NK-92 treated with Interleukin-12 subunit alpha and Interleukin-12 subunit beta, amount 100 ng/mL, for 24 hours (cell line): ENCODE results near the gene ROR2.
A peak's percentile ranks its signal among the peaks of the same experiment; 100 is the strongest.

Source experiments
- DNase-seq: peaks from one replicate; lab custom pipeline; 2025; lab: John Stamatoyannopoulos, UW

Gene ROR2

DNA sequence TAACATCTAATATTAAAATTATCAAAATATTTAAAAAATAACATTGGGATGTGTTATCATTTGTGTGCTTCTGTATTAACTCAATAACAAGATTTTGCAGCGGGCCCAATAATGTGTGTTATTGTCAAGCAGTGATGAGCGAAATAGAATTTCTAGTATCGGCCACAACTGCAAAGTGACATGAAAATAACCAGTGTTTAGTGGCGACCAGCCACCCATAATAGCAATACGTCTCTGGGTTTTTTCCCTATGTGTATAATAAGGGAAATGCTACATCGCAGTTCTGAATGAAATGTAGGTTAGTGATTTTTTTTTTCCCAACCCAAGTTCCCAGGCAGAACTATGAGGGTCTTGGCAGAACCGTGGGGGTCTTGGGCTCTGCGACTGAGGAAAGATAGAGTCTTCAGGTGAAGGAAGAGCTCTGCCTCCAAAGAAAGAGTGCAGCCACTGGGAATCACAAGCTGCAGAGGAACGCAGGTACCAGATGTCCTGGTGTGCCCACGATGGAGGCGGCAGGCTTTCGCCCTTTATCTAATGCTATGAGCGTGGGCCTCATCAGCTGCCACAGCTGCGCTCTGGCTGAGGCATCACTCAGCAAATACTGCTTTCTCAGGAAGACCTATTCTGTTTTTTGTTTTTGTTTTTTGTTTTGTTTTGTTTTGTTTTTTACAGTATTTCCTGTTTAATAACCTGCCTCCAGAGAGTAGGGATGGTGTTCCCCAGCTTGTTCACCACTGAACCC lies 235.0 kb downstream of the ROR2 start:
- no peak for DNase-seq

DNA sequence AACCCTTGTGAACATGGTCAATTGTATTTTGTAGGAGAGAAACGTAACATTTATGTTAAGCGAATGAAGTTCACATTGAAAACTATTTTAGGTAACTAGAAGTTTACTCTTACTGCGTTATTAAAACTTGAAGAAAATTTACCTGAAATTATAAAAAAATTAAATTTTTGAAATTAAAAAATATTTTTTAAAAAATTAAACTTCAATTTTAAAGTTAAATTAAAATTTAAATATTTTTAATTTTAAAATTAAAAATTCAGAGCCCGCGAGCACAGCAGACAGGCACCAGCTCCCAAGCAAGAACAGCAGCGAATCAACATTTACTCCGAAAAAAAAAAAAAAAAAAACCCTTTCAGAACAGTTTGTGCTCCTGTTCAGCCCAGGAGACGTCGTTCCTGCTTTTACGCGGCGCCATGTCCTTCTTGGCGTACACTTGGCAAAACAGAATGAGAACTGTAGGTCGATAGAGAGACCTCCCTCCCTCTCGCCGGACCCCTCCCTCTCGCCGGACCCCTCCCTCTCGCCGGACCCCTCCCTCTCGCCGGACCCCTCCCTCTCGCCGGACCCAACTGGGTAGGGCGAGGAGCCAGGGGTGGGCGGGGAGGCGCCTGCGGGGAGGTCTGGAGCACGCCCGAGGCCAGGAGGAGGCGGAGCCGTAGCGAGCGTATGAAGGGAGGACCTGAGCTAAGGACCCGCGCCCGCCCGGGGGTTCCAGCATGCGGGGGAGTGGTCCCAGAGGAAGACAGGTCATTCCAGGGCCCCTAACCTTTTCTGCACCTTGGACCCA lies 235.8 kb downstream of the ROR2 start:
- DNase-seq = no peak

DNA sequence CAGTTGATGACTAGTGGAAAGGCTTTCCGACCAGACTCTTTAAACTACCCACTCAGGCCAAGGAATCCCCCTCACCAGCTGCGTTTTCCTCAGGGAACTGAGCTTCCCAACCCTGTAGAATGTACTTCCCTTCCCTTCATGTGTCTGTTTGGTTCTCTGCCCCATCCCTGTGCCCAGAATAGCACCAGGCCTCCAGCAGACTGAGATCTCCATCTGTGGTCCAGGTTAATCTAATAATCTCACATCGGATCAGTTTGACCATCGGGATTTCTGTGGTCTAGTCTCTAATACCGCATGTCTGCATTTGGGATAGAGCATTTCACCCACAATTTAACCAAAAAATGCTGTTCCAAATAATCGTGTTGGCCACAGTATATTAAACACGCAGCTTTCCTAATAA lies 237.2 kb downstream of the ROR2 start:
- DNase-seq = no peak

DNA sequence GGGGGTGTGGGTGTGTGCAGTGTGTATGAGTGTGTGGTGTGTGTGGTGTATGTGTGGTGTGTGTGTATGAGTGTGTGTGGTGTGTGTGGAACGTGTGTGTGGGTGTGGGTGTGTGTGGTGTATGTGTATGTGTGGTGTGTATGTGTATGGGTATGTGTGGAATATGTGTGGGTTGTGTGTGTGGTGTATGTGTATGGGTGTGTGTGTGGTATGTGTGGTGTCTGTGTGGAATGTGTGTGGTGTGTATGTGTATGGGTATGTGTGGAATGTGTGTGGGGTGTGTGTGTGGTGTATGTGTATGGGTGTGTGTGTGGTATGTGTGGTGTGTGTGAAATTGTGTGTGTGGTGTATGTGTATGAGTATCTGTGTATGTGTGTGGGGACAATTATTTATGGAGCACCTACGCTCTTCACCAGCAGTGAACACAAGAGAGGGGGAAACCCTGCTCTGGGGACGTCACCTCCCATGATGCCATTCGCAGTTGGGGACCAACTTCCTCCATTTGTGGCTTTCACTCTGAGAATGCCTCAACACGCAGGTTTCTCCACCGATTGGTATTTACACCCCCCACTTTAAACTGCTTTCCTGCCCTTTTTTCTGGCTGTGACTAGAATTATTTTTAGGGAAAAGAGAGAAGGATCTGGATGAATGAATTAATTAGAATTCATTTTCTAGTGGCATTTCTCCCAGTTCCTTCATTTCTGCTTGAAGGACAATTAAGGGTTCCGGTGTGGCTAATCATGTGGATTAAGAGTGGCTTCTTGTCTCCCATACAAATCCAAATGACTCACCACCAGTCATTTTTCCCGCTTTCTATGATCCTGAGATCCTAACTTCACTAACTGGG lies 238.1 kb downstream of the ROR2 start:
- DNase-seq = peak; percentile 70

DNA sequence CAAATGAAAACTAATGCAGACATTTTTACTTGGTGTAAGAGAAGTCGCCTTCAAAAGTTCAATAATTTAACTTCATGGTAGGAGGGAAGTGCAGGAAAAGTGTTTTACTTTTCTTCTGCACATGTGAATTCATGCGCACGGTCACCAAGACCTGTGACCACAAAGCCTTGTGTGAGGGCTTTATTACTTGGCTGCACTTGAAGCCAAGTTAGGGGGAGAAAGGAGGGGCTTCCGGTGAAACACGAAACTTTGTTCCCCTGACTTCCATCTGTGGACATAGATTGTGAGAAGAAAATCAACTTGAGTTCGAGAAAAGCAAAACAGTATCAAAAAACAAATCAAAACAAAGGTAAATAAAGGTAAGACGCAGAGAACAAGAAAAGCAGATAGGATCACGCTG lies 239.9 kb downstream of the ROR2 start:
- DNase-seq = no peak

DNA sequence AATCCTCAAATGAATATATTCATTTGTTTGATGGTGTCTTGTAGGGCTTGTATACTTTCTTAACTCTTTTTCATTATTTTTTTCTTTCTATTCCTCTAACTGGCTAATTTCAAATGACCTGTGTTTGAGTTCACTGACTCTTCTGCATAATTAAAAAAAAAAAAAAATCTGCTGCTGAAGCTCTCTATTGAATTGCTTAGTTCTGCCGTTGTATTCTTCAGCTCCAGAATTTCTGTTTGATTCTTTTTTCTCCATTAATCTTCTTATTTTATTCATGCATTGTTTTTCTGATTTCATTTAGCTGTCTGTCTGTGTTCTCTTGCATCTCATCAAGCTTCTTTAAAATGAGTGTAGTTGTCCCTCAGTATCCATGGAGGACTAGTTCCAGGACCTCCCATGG lies 244.6 kb downstream of the ROR2 start:
- no peak for DNase-seq

DNA sequence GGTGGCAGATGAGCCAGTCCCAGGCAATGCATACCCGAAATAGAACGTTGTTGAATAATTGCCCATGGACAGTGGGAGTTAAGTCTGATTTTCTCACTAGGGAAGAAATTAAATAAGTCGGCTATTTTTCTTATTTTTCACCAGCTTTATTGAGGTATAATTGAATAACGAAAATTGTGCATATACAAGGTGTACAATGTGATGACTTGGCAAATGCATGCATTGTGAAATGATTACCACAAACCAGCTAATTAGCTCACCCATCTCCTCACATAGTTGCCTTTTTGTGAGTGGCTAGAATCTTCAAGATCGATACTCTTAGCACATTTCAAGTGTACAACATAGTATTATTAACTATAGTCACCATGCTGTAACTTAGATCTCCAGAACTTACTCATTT lies 249.6 kb downstream of the ROR2 start:
- DNase-seq = no peak

DNA sequence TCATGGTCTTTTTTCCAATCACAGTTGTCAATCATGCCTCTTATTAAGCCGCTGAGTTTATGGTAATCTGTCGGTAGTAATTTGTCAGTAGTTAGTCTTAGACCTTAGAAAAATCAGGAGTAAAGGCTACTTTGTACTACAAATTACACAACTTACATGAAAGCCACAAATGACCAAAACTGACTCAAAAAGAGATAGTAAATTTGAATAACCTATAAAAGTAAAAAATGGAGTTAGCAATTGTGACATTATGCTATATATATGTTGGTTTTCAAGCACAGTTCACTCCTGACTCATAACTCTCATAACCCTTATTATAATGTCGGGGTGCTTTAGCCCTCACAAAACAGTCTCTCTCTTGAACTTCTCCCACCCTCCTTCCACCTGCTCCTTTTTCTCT lies 251.8 kb downstream of the ROR2 start:
- DNase-seq = no peak

DNA sequence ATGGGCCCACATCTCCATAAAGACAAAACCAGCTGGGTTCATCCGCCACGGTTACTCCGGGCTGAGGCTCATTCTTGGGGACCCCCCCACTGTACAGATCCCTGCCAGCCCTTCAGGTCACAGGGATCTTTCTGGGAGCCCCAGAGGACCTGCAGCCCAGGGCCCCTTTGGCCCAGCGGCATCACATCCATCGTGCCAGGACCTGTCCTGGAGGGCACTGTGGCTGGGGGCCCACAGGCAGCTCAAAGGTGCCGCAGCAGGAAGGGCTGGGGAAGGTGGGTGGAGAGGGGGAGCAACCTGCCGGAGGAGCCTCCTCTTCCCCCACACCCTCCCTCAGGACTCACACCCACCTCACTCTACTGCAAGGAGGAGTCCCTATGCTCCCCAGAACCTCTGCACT lies 252.8 kb downstream of the ROR2 start:
- no peak for DNase-seq

DNA sequence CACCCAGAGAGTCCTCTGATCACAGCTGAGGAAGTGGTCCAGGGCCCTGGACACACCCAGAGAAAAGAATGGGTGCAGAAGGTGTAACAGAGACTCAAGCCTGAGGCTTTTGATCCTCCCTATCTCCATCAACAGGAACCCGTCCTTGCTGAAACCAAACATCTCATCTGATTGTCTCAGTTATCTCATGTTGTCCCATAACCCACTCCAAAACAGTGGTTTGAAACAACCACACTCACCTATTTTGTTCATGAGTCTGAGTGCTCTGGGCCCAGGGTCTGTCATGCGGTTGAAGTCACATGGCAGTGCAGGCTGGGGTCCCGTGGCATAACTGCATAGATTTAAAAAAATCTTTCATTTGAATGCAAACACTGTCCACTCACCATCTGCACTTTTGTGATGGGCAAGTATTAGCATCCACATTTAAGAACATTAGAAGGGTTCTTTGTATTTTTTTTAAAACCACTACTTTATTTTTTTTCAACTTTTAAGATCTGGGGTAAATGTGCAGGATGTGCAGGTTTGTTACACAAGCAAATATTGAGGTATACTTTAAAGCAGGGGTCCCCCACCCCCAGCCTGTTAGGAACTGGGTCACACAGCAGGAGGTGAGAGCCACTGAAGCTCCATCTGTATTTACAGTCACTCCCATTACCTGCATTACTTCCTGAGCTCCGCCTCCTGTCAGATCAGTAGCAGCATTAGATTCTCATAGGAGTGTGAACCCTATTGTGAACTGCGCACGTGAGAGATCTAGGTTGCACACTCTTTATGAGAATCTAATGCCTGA lies 255.8 kb downstream of the ROR2 start:
- no peak for DNase-seq

DNA sequence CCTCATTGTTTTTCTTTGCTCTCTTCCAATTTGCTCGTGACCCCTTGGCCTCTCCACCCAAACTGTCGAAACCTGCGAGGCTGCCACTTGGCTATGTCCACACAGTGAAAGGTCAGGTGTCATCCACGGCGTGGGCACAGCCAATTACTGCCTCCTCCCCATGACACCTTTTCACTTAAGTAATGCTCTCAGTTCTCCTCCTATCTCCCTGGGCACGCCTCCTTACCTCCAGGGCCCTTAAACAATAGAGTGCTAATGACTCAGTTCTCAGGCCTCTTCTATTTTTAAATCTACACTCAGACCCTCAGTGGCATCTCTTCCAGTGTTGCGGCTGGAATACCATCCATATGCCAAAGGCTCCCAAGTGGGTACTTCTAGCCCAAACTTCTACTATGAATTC lies 256.8 kb downstream of the ROR2 start:
- DNase-seq = no peak

DNA sequence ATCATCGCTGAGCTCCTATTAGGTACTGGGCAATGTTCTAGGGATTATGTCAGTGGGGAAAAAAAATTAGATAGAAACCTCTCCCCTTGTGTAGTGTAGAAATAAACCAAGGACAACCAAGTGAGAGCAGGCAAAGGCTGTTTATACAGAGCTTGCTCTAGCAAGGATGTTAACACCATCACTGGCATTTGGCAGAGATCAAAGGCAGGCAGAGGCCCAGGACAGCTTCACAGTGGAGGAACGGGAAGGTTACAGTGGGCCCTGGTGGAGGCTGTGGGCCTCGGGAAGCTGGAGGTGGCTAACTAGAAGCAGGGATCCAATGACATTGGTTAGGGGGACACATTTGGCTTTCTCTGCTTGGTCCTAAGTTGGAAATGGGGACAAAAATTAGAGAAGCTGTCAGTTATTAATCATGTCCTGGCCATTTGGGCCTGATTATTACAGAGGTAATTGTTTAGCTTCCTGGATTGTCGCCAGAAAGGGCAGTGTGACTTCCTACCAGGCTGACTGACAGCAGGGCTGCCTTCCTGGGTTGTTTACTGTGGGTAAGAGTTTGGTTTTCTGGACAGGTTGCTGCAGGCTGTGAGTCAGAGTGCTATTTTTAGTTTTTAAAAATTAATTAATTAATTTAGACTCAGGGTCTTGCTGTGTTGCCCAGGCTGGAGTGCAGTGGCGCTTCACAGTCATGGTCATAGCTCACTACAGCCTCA lies 259.3 kb downstream of the ROR2 start:
- DNase-seq = peak; percentile 42

DNA sequence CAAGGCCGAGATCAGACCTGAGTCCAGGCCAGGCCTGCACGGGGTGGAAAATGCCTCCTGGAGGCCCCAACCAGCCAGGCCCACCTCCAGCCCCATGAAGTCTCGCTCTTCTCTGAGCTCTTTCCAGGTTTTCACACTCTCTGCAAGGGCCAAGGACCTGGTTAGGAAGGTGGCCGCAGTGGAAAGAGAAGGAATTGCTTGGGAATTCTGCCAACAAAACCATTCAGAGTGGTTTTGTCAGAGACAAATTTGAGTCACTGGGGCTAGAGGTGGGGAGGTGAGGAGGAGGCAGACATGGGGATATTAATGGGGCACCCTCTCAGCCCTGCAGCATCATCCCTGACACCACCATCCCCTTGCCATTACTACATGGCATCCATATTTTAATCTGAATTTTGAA lies 261.0 kb downstream of the ROR2 start:
- DNase-seq = no peak

DNA sequence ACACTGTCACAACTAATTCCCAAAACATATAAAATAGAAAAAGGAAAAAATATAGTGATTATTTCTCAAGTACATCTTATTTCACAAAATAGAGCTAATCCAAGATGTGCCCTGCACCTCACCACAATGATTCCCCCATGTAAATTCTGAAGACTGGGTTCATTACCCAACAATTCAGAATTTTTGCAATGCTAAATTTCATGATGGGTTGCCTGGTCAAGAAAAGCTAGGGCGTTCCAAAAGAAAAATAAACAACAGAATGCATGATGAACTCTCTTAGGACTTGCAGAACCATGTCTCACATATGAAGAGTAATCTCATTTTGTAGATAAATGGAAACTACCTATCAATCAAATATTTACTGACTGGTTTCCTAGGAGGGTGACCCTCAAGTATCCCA lies 266.8 kb downstream of the ROR2 start:
- DNase-seq = no peak

DNA sequence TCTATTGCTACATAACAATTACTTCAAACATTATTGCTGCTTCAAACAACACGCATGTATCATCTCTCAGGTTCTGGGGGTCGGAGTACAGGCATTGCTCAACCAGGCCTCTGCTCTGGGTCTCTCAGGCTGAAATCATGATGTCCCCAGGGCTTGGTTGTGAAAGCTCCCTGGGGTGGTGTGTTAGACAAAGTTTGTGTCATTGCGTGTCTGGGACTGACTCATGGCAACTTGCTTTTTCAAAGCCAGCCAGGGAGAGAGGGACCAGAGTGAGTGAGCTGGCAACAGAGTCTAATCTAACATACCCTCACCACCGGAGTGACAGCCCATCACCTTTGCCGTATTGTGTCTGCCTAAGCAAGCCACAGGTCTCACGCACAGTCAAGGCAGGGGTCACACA lies 267.2 kb downstream of the ROR2 start:
- DNase-seq = peak; percentile 58

DNA sequence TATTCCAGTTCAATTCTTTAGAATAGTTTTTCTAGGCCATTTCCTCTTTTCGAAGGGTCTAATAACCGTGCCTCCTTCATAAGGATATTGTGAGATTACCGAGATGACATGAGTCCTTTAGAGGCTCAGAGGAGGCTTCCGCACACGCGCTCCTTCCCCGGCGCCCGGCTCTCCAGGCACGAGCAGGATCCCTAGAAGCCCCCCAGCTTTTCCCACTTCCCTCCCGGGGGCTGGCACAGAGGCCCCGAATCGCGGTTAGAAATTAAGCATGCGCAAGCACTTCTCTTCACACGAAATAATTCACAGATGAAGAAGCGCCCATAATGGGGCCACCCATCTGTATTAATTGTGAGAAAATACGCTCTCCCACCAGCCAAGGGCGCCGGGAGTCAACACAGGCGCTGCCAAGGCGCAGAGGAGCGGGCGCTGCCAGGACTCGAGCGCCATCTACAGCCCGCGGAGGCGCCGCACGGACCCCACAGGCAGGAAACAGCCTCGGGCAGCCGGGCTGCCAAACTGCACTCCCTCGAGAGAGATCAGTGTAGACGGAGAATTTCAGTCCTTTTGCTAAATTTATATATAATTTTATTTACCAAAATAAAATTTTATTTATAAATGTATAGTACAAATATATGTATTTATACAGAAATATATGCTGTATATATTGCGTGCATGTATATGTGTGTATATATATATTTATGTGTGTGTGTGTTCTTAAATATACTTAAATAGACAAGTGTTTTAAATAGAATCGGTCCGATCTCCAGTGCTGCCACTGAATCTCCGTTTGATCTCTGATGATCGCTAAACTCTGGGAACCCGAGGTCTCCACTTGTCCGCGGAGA lies 268.3 kb downstream of the ROR2 start:
- DNase-seq = peak; percentile 33

DNA sequence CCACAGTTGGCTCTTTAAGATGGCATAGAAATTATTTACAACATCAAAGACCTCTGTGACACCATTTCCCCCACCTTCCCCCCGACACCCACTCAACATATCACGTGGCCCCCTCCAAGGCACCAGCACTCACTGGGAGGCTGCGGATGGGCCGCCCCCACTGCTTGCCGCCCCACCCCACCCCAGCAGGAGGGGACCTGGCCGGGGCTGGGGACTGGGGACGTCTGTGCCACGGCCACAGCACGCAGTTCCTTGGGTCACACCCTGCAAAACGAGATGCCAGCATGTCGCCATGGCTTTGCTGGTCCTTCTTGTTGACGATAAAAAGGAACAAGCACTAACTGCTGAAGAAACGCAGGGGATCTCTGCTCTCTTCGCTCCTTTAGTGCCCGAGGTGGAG lies 269.0 kb downstream of the ROR2 start:
- DNase-seq = no peak

DNA sequence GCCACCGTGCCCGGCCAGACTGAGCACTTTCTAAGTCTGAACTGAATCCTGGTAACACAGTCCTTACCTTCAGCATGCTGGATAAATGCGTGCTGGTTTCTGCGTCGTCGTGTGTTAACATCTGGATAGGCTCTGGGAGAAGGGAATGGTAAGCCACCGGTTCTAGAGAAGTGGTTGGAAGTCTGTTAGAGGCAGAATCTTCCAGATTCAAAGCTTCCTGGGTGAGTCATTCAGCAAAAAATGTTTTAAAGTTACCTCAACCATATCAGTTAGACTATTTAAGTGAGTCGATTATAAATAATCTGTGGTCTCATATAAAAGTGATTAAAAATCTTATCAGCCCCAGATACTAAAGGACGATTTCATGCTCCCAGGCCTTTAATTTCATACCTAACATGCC lies 269.9 kb downstream of the ROR2 start:
- no peak for DNase-seq

DNA sequence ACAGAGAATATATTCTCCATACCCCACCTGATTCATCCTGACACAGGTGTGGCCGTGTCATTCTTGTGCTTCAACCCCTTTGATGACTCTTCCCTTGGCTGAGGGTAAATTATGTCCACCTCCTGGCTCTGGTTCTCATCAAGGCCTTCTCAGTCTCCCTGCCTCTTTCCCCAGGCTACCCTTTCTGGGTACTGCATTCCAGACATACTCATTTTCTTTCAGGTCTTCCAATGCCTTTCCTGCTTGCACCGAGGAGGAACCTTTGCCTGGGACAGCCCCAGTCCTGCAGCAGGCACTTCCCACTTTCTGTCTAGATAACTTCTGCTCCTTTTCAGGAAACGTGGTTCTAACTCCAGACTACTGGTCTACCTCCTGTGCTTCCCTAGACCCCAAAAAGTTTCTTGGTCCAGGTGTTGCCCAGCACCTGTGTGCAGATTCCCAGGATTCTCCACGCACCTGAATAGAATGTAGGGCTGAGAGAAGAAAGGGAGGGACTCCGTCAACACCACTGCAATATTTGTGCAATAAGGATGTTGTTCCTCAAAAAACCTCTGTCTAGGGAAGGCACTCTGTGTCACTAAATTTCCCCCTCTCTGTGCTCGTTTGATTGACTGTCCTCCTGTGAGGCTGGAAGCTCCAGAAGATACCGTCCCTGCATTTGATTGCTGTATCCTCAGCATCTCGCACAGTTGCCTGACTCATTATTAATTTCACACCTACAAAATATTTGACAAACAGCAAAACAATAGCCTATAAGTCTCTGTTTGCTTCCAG lies 271.0 kb downstream of the ROR2 start:
- no peak for DNase-seq
